ENCODE results near the gene SDK1.
"Not testable (repeated sequence)": the region's sequence is repeated elsewhere in the genome, so short reads cannot be mapped to it uniquely, and the experiment has no call there.

Gene SDK1

GRCh38 chr7:3937146-3937545 lies 636.1 kb downstream of the SDK1 start:
- no peak for DNase-seq

GRCh38 chr7:3937605-3938004 lies 636.6 kb downstream of the SDK1 start:
- no peak for DNase-seq

- not testable (repeated sequence) for DNase-seq
Observed at GRCh38 chr7:3941706-3942105, 640.7 kb downstream of the SDK1 start.

GRCh38 chr7:3942276-3942675 lies 641.2 kb downstream of the SDK1 start:
- DNase-seq: no peak

- no peak for DNase-seq
Observed at GRCh38 chr7:3942816-3943745, 642.0 kb downstream of the SDK1 start.

GRCh38 chr7:3943779-3944520 lies 642.9 kb downstream of the SDK1 start:
- DNase-seq: no peak

GRCh38 chr7:3949242-3949640 lies 648.2 kb downstream of the SDK1 start:
- DNase-seq: no peak

GRCh38 chr7:3950249-3950648 lies 649.2 kb downstream of the SDK1 start:
- no peak for DNase-seq

- DNase-seq: no peak
Observed at GRCh38 chr7:3951316-3952055, 650.4 kb downstream of the SDK1 start.

GRCh38 chr7:3953133-3953532 lies 652.1 kb downstream of the SDK1 start:
- DNase-seq: no peak

- no peak for DNase-seq
Observed at GRCh38 chr7:3953946-3954345, 652.9 kb downstream of the SDK1 start.

GRCh38 chr7:3955026-3955425 lies 654.0 kb downstream of the SDK1 start:
- no peak for DNase-seq

GRCh38 chr7:3955751-3956696 lies 655.0 kb downstream of the SDK1 start:
- no peak for DNase-seq

GRCh38 chr7:3956949-3957348 lies 655.9 kb downstream of the SDK1 start:
- no peak for DNase-seq

GRCh38 chr7:3957472-3958108 lies 656.5 kb downstream of the SDK1 start:
- DNase-seq: no peak

- DNase-seq: no peak
Observed at GRCh38 chr7:3958109-3958483, 657.0 kb downstream of the SDK1 start.

GRCh38 chr7:3959364-3959763 lies 658.3 kb downstream of the SDK1 start:
- DNase-seq: no peak

GRCh38 chr7:3960050-3960763 lies 659.2 kb downstream of the SDK1 start:
- DNase-seq: no peak

- no peak for DNase-seq
Observed at GRCh38 chr7:3960942-3961341, 659.9 kb downstream of the SDK1 start.

GRCh38 chr7:3961857-3962503 lies 660.9 kb downstream of the SDK1 start:
- DNase-seq: no peak

Measured in GOT3 (cell line).